Breast epithelium (tissue), 3 donors: ENCODE data around the gene PIP4P1.

Source experiments
- CTCF ChIP-seq, 3 donors: fragments of 450-650 bp; IDR thresholded peaks; one replicate each; pipeline ENCODE4 v1.5.1; 2016 to 2017; ENCODE audit warnings: antibody characterized with exemption in 3 of 3, mild to moderate bottlenecking in 3 of 3, moderate library complexity in 3 of 3
- POLR2A ChIP-seq: fragments of 450-650 bp; IDR thresholded peaks from one replicate; pipeline ENCODE4 v1.6.1; 2016; ENCODE audit warnings: antibody characterized with exemption, mild to moderate bottlenecking, moderate library complexity
- POLR2AphosphoS5 ChIP-seq, 3 donors: sonication (generic); formaldehyde crosslinking; IDR thresholded peaks; one replicate each; pipeline ENCODE4 v1.6.1; 2017; ENCODE audit warnings: antibody characterized with exemption in 3 of 3

GRCh38 chr14:20409226-20409625, 52.0 kb downstream of the PIP4P1 start:
- TF ChIP-seq CTCF (IDR thresholded peaks at IDR 0.05) (no peak), POLR2A (no peak), POLR2AphosphoS5 (IDR thresholded peaks at IDR 0.05) (no peak)
